Measurements from ENCODE around the gene GNAI1. TPM values are rescaled to one million over a fixed set of nuclear protein-coding genes. Genes with fewer than 3 reads are reported as not detected.

Gene GNAI1
- polyA plus RNA-seq, 2 of the 4 experiments (the other 2 are of a cell fraction), result 46.3 to 96.3 TPM

- POLR2A ChIA-PET, result no interaction called here
- Histone ChIP-seq H3K4me1 (no peaks in the 10 kb centered on the region), H3K27ac (no peak overlapping the region), H3K9me3 (no peaks in the 10 kb centered on the region), H3K4me2 (no peak overlapping the region), H3K4me3 (no peak overlapping the region)
- no peak for TF ChIP-seq TFCP2L1 (CRISPR knock-in tag; IDR thresholded peaks at IDR 0.05)
- TF ChIP-seq NFE2L2 (conservative IDR thresholded peaks at IDR 0.05; ENCODE audit: low read length), result no peak
- TF ChIP-seq KDM5A (IDR thresholded peaks at IDR 0.05), result no peak
- no peak for TF ChIP-seq FOSB (CRISPR knock-in tag; IDR thresholded peaks at IDR 0.05)
- no peak for TF ChIP-seq FOSL2 (IDR thresholded peaks at IDR 0.05)
- no peak for TF ChIP-seq FOSL2 (CRISPR knock-in tag; IDR thresholded peaks at IDR 0.05)
- TF ChIP-seq ZSCAN20 (CRISPR knock-in tag; IDR thresholded peaks at IDR 0.05), result no peak
- TF ChIP-seq, protein P1, sequence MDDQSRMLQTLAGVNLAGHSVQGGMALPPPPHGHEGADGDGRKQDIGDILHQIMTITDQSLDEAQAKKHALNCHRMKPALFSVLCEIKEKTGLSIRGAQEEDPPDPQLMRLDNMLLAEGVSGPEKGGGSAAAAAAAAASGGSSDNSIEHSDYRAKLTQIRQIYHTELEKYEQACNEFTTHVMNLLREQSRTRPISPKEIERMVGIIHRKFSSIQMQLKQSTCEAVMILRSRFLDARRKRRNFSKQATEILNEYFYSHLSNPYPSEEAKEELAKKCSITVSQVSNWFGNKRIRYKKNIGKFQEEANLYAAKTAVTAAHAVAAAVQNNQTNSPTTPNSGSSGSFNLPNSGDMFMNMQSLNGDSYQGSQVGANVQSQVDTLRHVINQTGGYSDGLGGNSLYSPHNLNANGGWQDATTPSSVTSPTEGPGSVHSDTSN (IDR thresholded peaks at IDR 0.05), result no peak
- TF ChIP-seq SMC3 (IDR thresholded peaks at IDR 0.05), result no peak
- no peak for TF ChIP-seq CHD4 (IDR thresholded peaks at IDR 0.05; ENCODE audit: borderline replicate concordance)
- no peak for TF ChIP-seq MAFK (IDR thresholded peaks at IDR 0.05; ENCODE audit: partially characterized antibody)
- TF ChIP-seq NR3C1 (IDR thresholded peaks at IDR 0.05), result no peak
- no peak for TF ChIP-seq EP300 (IDR thresholded peaks at IDR 0.05)
- TF ChIP-seq EHF (CRISPR knock-in tag; IDR thresholded peaks at IDR 0.05), result no peak
- TF ChIP-seq GATA3 (IDR thresholded peaks at IDR 0.05; ENCODE audit: borderline replicate concordance), result no peak
- TF ChIP-seq ESRRA (IDR thresholded peaks at IDR 0.05; ENCODE audit: borderline replicate concordance, low read length), result no peak
- no peak for TF ChIP-seq CHD2 (IDR thresholded peaks at IDR 0.05; ENCODE audit: low read length, partially characterized antibody)
- TF ChIP-seq, protein P2, sequence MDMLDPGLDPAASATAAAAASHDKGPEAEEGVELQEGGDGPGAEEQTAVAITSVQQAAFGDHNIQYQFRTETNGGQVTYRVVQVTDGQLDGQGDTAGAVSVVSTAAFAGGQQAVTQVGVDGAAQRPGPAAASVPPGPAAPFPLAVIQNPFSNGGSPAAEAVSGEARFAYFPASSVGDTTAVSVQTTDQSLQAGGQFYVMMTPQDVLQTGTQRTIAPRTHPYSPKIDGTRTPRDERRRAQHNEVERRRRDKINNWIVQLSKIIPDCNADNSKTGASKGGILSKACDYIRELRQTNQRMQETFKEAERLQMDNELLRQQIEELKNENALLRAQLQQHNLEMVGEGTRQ (IDR thresholded peaks at IDR 0.05), result no peak
- TF ChIP-seq HEYL (CRISPR knock-in tag; IDR thresholded peaks at IDR 0.05), result no peak
- TF ChIP-seq BHLHE40 (IDR thresholded peaks at IDR 0.05; ENCODE audit: low read depth, low read length), result no peak
- no peak for TF ChIP-seq POLR2AphosphoS2 (conservative IDR thresholded peaks at IDR 0.05; ENCODE audit: low read length)
- FAIRE-seq (no peak), DNase-seq (ENCODE audit: low read depth in 1 of 2, low spot score in 1 of 2) (no peak), ATAC-seq (no peak)
- WGBS (ENCODE audit: missing lambda C conversion rate), result 41% methylated on average over 2 of the region's 2 CpGs
- CTCF ChIA-PET, result no interaction called here
Measured at GRCh38 chr7:80263821-80264220, 129.2 kb downstream of the GNAI1 start.

GRCh38 chr7:80264769-80265495, 130.3 kb downstream of the GNAI1 start:
- TF ChIP-seq, protein P3, sequence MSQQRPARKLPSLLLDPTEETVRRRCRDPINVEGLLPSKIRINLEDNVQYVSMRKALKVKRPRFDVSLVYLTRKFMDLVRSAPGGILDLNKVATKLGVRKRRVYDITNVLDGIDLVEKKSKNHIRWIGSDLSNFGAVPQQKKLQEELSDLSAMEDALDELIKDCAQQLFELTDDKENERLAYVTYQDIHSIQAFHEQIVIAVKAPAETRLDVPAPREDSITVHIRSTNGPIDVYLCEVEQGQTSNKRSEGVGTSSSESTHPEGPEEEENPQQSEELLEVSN (IDR thresholded peaks at IDR 0.05; ENCODE audit: borderline replicate concordance, low read depth), result no peak
- TF ChIP-seq KDM1A (IDR thresholded peaks at IDR 0.05; ENCODE audit: low read depth) (no peak), JUN (IDR thresholded peaks at IDR 0.05) (no peak), CHD2 (IDR thresholded peaks at IDR 0.05; ENCODE audit: low read length, partially characterized antibody) (no peak), POLR2A (IDR thresholded peaks at IDR 0.05; ENCODE audit: low read length) (no peak)
- TF ChIP-seq, protein P4, sequence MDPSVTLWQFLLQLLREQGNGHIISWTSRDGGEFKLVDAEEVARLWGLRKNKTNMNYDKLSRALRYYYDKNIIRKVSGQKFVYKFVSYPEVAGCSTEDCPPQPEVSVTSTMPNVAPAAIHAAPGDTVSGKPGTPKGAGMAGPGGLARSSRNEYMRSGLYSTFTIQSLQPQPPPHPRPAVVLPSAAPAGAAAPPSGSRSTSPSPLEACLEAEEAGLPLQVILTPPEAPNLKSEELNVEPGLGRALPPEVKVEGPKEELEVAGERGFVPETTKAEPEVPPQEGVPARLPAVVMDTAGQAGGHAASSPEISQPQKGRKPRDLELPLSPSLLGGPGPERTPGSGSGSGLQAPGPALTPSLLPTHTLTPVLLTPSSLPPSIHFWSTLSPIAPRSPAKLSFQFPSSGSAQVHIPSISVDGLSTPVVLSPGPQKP (IDR thresholded peaks at IDR 0.05; ENCODE audit: low read depth, low read length), result no peak
- no peak overlapping the region for H3K4me3 ChIP-seq
- H3K27ac ChIP-seq, result no peak overlapping the region
- H3K4me2 ChIP-seq, result no peak overlapping the region
- DNase-seq (ENCODE audit: low read depth in 1 of 2, low spot score in 1 of 2), result no peak
- no peak for ATAC-seq
- ChIA-PET POLR2A (no interaction called here), CTCF (interaction anchor here (0.6 kb wide), 1 partner anchor 12 kb away, joined by 3 read pairs; no protein-coding TSS in a partner anchor)
- no peaks in the 10 kb centered on the region for H3K9me3 ChIP-seq
- peak; percentile 68 for FAIRE-seq
- H3K4me1 ChIP-seq, result no peaks in the 10 kb centered on the region
- WGBS (ENCODE audit: missing lambda C conversion rate), result 62% methylated on average over 6 of the region's 6 CpGs

Data from A549 (cell line).